ENCODE measurements around the gene MALRD1. TPM values are rescaled to one million over a fixed set of nuclear protein-coding genes. Genes with fewer than 3 reads are reported as not detected.

MALRD1 gene
- total and polyA plus RNA-seq, 2 of the 8 experiments (the other 6 are each of a cell fraction or from before 2014, with no cell fraction given), result 0.32 to 0.35 TPM

- CTCF ChIA-PET (ENCODE audit: partially characterized antibody), result no interaction called here
- H3K56ac ChIP-seq (replicated peaks; ENCODE audit: insufficient read length, low read depth, low read length), result no peak overlapping the region
- POLR2A ChIA-PET (ENCODE audit: partially characterized antibody), result interaction anchor here (0.5 kb wide), 1 partner anchor 683 kb away, joined by 3 read pairs; no protein-coding TSS in a partner anchor
- H3K9me3 ChIP-seq (ENCODE audit: insufficient read depth in 2 of 2, low read depth in 1 of 2, low read length in 1 of 2), result no peaks in the 10 kb centered on the region
- 85% methylated on average over 2 of the region's 2 CpGs; no CpG with 5 or more reads in 1 of the 2 experiments for WGBS, 2 experiments (ENCODE audit: extremely low coverage in 1 of 2, insufficient coverage in 1 of 2, insufficient read length in 1 of 2, insufficient replicate concordance in 2 of 2, low coverage in 1 of 2, low lambda C conversion rate in 2 of 2, missing lambda C conversion rate in 1 of 2)
- H2AFZ ChIP-seq (ENCODE audit: low read length), result no peak overlapping the region
- H3K4me1 ChIP-seq (replicated peaks in 1 of 4; ENCODE audit: control insufficient read depth in 3 of 4, insufficient read depth in 4 of 4, low read length in 3 of 4), result no peaks in the 10 kb centered on the region
- H3K36me3 ChIP-seq (ENCODE audit: control insufficient read depth in 2 of 4, insufficient read depth in 4 of 4, low read length in 3 of 4), result no peaks in the 10 kb centered on the region
- no peak for TF ChIP-seq ATF3 (IDR thresholded peaks at IDR 0.05; ENCODE audit: insufficient read depth, low read depth, low read length)
- TF ChIP-seq YY1 (IDR thresholded peaks at IDR 0.05; ENCODE audit: low read depth, low read length), result no peak
- TF ChIP-seq EZH2 (IDR thresholded peaks at IDR 0.05; ENCODE audit: low read depth, low read length, severe bottlenecking), result no peak
- no peak for TF ChIP-seq NANOG (IDR thresholded peaks at IDR 0.05; ENCODE audit: insufficient read depth, low read depth, low read length, poor library complexity, severe bottlenecking)
- no peak for TF ChIP-seq RXRA (IDR thresholded peaks at IDR 0.05; ENCODE audit: insufficient read depth, low read depth, low read length)
- no peak for TF ChIP-seq RNF2 (IDR thresholded peaks at IDR 0.05; ENCODE audit: borderline replicate concordance, low read depth, low read length, missing control alignments, poor library complexity, severe bottlenecking)
- no peaks in the 10 kb centered on the region for H3K27me3 ChIP-seq (replicated peaks in 1 of 4; ENCODE audit: control insufficient read depth in 3 of 4, extremely low read depth in 1 of 4, insufficient read depth in 3 of 4, low read length in 3 of 4)
- H4K5ac ChIP-seq (ENCODE audit: insufficient read length, low read depth, low read length), result no peak overlapping the region
- DNase-seq (ENCODE audit: low read depth in 1 of 2, low spot score in 2 of 2) (no peak), FAIRE-seq (no peak)
- H3K79me1 ChIP-seq (ENCODE audit: low read depth, low read length), result no peaks in the 10 kb centered on the region
- no peaks in the 10 kb centered on the region; the same call in 1 of the 2 replicates for H3K23me2 ChIP-seq (ENCODE audit: low read depth, low read length)
- H3K4me3 ChIP-seq (ENCODE audit: extremely low read depth in 1 of 4, insufficient read depth in 2 of 4, low read depth in 3 of 4, low read length in 4 of 4), result no peak overlapping the region
- no peak overlapping the region for H2BK120ac ChIP-seq (replicated peaks; ENCODE audit: low read depth, low read length)
- H3K4ac ChIP-seq (replicated peaks; ENCODE audit: insufficient read length, low read depth, low read length), result no peak overlapping the region
- H2BK5ac ChIP-seq (ENCODE audit: low read depth, low read length), result no peak overlapping the region
- H4K91ac ChIP-seq (replicated peaks; ENCODE audit: insufficient read length, low read length), result no peak overlapping the region
- H3K18ac ChIP-seq (ENCODE audit: extremely low read depth, low read length), result no peak overlapping the region
- H3K79me2 ChIP-seq (ENCODE audit: control insufficient read depth in 1 of 2, insufficient read depth in 2 of 2, low read length in 2 of 2), result no peaks in the 10 kb centered on the region
- H4K20me1 ChIP-seq (replicated peaks in 1 of 2; ENCODE audit: control insufficient read depth in 1 of 2, insufficient read depth in 2 of 2, low read length in 2 of 2), result no peaks in the 10 kb centered on the region
- H3K14ac ChIP-seq (ENCODE audit: insufficient read length), result no peak overlapping the region
- H3K4me2 ChIP-seq (ENCODE audit: insufficient read depth in 1 of 2, low read depth in 2 of 2, low read length in 2 of 2), result no peak overlapping the region
- no peak overlapping the region for H3K27ac ChIP-seq (ENCODE audit: low read depth, low read length)
- H4K8ac ChIP-seq (ENCODE audit: extremely low read depth, insufficient read depth, low read length), result no peak overlapping the region
- no peak overlapping the region for H3K9ac ChIP-seq (replicated peaks in 1 of 4; ENCODE audit: extremely low read depth in 1 of 4, low read depth in 3 of 4, low read length in 3 of 4)
- no peak overlapping the region for H2BK20ac ChIP-seq (ENCODE audit: low read length)
- no peak overlapping the region for H3K23ac ChIP-seq (ENCODE audit: insufficient read length)
- no peak overlapping the region for H2BK12ac ChIP-seq (ENCODE audit: low read depth, low read length)
- no peak overlapping the region for H2AK5ac ChIP-seq (ENCODE audit: low read depth, low read length)
- H2BK15ac ChIP-seq (ENCODE audit: low read length), result no peak overlapping the region
Observed at GRCh38 chr10:19704544-19704943, 655.9 kb downstream of the MALRD1 start.
